GM13977 (cell line): ENCODE results near the gene SPECC1.

Experiments used
- DNase-seq: peaks from one replicate; pipeline ENCODE4 v3.0.0; 2012; ENCODE audit warnings: low spot score
- in situ Hi-C: fragments of 300-500 bp; cut with MboI; formaldehyde crosslinking; loops from one replicate; pipeline ENCODE4 v1.12.0; 2022; ENCODE audit warnings: low sequenced_read_pairs, low pct_unique_long_range_greater_than_20kb, mixed read lengths, inconsistent platforms; ENCODE audit not compliant: unreplicated experiment
- TF ChIP-seq, protein P1 (sequence below): IDR thresholded peaks from 2 replicates; pipeline ENCODE4 v1.5.1; 2012; ENCODE audit warnings: mild to moderate bottlenecking, control low read depth; ENCODE audit not compliant: insufficient read depth; ENCODE audit errors: extremely low read depth, missing control alignments

SPECC1 gene

DNA sequence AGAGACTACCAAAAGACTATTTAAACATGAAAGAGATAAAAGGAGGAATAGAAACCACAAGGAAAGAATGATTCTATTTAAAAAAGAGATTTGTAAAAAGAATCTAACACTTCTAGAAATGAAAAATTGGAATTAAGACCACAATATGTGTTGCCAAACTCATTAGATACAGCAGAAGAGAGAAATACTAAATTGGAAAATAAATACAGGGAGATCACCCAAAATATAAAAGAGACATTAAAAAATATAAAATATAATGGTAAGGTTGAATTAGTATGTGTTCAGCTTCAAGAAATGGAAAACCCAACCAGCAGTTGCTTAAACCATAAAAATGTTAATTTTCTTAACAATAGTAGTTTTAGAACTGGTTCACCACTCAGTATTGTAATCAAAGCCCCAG lies 297.8 kb downstream of the SPECC1 start:
- in situ Hi-C loops = no loop called here
- TF ChIP-seq, protein P1, sequence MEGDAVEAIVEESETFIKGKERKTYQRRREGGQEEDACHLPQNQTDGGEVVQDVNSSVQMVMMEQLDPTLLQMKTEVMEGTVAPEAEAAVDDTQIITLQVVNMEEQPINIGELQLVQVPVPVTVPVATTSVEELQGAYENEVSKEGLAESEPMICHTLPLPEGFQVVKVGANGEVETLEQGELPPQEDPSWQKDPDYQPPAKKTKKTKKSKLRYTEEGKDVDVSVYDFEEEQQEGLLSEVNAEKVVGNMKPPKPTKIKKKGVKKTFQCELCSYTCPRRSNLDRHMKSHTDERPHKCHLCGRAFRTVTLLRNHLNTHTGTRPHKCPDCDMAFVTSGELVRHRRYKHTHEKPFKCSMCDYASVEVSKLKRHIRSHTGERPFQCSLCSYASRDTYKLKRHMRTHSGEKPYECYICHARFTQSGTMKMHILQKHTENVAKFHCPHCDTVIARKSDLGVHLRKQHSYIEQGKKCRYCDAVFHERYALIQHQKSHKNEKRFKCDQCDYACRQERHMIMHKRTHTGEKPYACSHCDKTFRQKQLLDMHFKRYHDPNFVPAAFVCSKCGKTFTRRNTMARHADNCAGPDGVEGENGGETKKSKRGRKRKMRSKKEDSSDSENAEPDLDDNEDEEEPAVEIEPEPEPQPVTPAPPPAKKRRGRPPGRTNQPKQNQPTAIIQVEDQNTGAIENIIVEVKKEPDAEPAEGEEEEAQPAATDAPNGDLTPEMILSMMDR = no peak

DNA sequence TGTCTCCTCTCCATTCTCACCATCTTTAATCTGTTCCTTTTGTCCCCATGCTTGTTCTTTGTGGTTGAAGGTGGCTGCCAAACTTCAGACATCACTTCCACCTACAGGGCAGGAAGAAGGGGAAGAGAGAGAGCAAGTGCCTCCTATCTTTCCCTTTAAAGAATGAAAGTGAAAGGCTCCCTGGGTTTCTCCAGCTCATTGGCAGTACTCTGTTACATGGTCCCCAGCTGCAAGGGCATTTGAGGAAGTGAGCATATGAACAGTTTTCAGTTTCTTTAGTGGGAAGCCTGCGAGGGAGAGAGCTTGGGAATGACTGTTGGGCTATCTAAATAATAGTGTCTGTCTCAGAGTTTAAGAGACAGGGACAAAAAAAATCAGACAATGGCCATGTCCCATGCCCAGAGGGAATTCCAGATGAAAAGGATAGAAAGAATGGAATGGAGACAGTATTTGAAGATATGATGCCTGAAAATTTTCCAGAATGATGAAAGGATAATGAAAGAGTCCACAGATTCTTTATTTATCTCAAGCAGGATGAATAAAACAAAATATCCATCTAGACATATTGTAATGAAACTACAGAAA lies 298.3 kb downstream of the SPECC1 start:
- in situ Hi-C loops = no loop called here
- TF ChIP-seq, protein P1 = no peak
- DNase-seq = no peak

More for the DNA sequence above, 297.8 kb downstream of the SPECC1 start:
- no peak for DNase-seq

- TF ChIP-seq, protein P1 = no peak
- in situ Hi-C loops = loop anchor here (10.0 kb wide), 1 partner anchor 186 kb away; no protein-coding TSS in a partner anchor
- no peak for DNase-seq
Measured at GRCh38 chr17:20310481-20310880, 301.3 kb downstream of the SPECC1 start.

- DNase-seq = no peak
- TF ChIP-seq, protein P1 = no peak
- in situ Hi-C loops = loop anchor here (10.0 kb wide), 1 partner anchor 189 kb away; no protein-coding TSS in a partner anchor
Measured at GRCh38 chr17:20313306-20313705, 304.1 kb downstream of the SPECC1 start.

DNA sequence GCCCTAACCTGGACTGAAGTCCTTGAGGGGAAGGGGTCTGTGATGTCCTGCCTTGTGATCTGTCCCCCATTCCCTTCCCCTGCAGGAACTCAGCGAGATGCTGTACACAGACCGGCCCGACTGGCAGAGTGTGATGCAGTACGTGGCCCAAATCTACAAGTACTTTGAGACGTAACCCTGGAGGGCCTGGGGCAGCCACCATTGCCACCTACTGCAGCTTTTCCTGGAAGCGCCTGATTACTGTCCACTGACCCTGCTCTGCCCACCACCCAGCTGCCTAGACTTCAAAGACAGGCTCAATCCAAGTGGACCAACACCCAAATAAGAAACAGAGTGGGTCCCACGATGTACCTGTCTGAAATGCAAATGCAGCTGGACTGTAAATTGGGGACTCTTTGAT lies 304.7 kb downstream of the SPECC1 start:
- TF ChIP-seq, protein P1 = no peak
- no peak for DNase-seq
- in situ Hi-C loops = loop anchor here (10.0 kb wide), 1 partner anchor 189 kb away; no protein-coding TSS in a partner anchor

- TF ChIP-seq, protein P1 = no peak
- DNase-seq = no peak
- in situ Hi-C loops = loop anchor here (10.0 kb wide), 1 partner anchor 190 kb away; no protein-coding TSS in a partner anchor
Measured at GRCh38 chr17:20314834-20315233, 305.7 kb downstream of the SPECC1 start.
